Measurements from ENCODE around the gene NFAM1.

The NFAM1 gene

DNA sequence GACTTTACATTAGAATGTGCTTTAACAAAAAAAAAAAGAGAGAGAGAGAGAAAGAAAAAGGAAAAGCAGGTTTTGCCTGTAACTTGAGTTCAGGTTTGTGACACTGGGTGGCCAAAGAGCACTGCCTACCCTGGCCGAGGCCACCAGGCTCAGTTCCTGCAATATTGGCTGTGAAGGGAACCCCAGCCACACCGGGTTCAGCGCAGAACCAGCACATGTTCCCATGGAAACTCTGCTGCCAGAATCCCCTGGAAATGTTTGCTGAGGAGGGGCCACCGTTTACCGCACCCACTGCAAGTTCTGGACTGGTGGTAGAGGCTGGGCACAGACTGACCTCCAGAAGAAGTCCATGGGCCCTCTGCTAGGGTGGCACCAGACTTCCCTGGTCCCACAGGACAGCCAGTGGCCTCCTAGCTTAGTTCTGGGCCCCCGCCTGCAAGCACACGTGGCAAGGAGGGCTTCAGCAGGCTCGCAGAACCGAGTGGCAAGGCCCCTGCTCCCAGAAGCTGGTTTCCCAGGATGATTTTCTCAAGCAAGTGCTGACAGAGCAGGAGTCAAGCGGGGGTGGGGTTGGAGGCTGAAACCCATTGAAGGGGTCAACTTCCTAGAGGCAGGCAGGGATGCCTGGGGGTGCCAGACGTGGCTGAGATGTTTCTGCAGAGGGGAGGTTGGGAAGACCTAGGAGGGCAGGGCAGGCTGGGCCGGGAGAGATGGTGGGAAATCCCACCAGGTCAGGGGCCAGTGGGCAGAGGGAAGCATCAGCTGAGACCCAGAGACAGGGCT, 51.2 kb downstream of the NFAM1 start:
- DNase-seq: no peak

DNA sequence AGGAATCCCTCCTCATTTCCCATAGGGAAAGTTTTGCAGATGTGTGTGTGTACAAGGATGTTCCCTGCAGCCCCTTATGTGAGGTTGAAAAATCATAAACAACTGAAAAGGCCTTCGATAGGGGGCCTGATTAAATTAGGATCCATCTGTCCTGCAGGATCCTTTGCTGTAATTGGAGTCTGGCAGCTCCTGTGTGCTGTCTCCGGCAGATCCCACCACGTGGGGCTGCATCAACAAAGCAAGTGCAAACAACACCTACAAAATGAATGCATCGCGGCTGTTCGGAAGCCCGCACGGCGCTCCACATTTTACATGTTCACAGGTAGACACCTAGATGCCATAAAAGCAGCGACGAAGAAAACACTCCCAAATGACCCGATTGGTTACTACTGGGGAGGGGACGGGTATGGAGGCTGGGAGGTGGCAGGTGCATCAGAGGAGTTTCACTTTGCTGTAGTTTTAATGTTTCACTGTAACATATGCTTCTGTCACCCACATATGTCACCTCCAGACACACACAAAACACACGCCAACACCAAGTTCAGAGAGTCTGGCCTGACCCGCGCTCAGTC, 52.2 kb downstream of the NFAM1 start:
- peak; percentile 30 to 47 for DNase-seq

DNA sequence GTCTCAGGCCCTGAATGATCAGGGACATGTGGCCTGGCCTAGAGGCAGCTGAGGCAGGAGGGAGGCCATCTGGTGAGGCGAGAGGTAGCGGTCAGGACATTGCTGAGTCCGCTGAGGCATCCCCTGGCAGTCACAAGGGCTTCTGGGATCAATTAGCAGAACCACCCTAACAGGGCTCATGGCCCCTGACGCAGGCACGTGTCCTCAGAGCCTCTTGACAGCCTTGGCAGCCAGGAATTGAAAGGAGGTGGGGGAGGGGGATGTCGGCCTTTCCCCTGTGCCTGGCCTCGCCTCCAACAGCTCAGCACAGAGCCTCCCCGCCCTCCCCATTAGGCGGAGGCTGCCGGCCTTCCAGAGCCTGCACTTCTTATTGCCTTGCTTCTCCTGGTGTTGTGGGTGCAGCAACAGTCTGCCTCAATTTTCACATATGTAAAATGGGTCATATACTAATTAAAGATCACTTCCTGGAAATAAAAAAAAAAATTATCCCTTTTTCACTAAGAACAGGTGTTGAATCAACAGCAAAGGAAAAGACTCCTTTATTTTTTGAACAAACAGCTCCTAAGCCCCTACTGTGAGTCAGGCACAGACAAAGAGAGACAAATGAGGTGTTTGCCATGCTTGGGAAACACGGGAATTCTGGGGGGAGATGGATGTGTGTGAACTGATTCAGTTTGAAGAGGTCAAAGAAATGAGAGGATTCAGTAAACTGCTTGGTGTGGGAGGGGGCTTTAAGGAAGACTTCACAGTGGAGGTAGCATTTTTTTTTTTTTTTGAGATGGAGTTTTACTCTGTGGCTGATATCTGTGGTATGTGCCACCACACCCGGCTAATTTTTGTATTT, 55.3 kb downstream of the NFAM1 start:
- DNase-seq: no peak

DNA sequence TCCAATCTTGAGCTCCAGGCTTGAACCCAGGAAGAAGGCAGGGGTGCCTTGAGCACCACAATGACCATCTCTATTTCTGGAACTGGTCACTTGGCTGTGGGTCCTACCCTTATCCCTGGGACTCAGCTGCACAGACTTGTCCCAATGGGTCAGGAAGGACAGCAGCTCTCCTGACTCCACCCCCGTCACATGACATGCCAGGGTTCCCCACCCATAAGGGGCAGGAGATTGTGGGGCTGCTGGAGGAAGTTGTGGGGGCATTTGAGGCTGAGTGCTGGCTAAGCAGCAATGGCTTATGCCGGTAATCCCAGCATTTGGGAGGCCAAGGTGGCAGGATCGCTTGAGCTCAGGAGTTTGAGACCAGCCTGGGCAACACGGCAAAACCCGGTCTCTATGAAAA, 56.2 kb downstream of the NFAM1 start:
- no peak for DNase-seq

DNA sequence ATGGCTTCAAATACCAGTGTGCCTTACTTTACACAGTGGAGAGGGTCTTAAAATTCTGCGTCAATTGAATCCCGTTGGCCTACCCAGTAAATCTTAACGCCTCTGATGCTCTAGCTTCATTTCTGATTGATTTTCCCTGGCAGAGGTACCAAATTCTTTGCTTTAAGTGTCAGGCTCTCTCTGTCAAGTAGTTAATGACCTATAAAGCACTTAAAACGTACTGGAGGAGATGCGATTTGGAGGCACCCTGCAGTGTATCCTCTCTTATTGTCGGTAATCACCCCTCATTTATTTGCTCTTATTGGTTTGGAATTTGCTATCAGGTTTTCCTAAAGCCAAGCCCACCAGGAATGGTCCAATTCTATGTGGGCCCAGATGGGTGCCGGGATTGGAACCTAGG, 59.2 kb downstream of the NFAM1 start:
- DNase-seq: no peak

DNA sequence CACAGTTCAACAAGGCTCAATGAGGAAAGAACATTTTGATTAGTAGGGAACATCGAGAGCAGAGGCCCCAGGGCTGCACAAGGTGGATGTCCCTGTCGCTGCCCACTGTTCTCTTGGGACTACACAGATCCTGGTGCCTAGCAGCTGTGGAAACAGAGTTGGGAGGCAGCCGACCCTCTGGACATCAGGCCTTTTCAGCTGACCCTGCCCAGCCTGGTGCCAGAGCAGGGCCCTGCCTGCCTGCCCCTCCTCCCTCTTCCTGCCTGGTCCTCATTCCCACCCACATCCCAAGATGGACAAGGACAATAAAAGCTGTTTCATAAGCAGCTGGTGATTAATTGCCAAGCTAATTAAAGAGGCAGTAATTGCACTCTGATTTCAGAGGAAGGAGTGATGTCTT, 60.7 kb downstream of the NFAM1 start:
- no peak for DNase-seq

DNA sequence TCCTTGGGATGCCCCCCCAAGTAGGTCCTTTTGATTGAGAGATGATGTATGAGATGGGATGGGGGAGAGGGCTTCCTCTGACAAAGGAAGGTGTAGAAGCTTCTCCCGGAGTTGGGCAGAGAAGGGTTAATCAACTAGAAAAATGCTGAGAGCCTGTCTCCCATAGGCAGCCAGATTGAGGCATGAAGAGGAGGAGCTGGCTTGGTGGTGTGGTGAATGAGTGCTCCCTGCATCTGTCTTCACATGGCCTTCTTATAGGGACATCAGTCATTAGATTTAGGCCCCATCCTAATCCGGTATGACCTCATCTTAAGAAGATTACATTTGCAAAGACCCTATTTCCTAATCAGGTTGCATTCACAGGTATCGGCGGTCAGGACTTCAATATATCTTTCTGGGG, 61.1 kb downstream of the NFAM1 start:
- DNase-seq: no peak

DNA sequence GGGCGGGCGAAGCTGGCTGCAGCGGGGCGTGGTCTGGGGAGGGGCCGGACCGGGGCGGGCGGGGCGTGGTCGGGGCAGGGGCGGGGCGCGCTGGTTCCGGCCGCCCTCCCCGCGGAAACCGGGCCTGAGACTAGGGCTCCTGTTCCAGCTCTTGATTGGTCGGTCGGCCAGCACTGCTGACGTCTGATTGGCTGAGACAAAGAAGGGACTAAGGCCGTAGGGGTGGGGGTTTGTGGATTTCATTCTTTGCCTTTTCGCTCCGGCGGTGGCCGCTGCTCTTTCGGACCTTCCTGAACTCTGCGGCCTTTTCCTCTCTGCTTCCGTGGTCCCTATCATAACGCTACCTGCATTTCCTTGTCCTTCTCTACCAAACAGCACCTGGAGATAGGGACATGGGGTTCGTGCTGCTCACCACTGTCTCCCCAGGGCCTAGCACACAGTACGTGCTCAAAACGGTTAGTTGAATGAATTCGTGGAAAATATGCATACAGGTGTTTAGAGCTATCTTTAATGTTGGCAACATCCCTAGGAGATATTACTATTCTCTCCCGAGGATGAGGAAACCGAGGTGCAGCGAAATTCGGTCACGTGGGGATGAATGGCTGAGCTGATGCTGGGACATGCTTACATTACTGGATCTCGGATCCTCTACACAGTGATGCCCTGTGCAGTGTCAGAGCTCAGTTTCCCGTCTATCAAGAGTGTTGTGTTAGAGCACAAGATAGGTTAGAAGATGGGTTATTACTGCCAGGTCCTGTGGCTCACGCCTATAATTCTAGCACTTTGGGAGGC, 62.8 kb downstream of the NFAM1 start:
- peak; percentile 84 to 89 for DNase-seq

DNA sequence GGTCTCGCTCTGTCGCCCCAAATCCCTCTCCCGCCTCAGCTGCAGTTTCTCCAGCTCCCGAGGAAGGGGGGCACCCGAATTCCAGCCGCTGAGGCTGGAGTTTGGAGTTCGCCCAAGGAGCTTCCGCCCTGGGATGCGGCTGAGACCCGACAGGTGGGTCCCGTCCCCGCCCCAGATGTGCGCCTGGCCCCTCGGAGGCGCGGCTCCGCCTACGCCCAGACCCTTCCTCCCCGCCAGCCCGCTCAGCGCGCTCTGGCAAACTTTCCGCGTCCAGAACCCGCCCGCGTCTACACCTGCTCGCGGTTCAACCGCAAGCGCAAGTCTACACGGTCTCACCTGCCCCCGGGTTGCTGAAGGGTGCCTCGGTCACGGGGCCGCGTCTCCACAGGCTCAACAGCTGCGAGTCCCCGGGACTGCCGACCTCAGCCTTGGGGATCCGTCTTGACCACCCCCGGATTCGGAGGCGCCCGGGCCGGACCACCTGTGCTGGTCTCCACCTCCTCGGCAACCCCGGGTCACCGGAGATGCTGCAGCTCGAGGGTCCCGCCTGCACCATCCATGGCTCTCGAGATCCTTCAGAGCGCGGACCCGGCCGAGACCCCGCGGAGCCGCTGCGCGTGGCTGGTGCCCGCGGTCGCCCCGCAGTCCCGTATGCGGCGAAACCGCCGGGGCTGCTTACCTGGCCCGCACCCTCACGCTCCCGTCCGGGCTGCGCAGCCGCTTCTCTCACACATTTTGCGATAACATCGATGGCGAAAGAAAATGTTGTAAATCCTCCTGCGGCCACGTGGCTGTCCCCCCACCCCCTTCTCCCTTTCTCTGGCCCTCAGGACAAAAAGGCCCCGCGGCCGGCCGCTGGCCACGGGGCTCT, 63.6 kb downstream of the NFAM1 start:
- DNase-seq: peak in 1 of 2 experiments; percentile 28

DNA sequence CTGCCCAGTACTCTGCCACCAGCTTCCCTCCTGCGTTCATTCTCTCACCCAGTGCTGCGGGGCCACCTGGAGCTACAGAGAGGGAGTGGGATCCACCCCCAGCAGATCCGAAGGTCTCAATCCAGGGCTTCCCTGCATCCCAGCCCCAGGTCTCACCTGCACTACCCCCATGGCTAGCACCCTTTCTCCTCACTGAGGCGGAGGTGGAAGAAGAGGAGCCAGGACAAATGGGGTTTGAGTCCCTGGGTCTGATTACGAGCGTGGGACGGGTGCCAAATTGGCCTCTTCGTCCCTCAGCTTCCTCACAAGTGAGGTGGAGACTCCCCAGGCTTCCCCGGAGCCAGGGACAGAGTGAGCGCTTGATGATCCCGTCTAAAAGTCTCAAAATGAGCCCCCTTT, 64.2 kb downstream of the NFAM1 start:
- DNase-seq: peak in 1 of 2 experiments; percentile 21

DNA sequence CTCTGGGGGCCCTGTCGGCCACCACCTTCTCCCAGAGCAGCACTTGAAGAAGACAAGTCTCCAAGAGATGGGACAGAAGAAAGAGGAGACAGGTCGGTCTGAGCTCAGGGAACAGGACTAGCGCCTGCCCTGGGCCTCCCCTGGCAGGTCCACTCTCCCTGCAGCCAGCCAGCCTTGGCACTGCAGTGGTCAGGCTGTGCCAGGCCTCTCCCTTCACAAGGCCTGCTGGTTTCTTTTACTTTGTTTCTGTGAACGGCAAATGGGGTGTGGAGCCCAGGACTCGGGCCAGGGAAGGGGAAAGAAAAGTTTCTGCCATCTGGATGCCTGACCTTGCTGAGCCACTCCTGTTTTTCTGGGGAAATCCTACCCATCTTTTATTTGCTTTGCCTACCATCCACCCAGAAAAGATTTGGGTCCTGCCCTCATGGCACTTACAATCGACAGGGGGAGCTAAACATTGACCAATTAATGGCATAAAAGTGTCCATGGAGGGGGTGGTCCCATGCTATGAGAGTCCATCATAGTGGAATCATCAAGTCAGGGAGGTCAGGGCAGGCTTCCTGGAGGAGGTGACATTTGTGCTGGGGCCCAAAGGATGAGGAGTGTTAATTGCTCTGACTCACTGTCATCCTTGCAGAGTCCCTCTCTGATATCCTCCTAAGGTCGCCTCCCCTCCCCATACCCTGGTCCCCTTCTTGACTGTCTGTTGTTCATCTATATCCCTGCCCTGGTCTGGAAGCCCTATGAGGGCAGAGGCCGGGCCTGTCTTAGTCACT, 65.2 kb downstream of the NFAM1 start:
- no peak for DNase-seq

DNA sequence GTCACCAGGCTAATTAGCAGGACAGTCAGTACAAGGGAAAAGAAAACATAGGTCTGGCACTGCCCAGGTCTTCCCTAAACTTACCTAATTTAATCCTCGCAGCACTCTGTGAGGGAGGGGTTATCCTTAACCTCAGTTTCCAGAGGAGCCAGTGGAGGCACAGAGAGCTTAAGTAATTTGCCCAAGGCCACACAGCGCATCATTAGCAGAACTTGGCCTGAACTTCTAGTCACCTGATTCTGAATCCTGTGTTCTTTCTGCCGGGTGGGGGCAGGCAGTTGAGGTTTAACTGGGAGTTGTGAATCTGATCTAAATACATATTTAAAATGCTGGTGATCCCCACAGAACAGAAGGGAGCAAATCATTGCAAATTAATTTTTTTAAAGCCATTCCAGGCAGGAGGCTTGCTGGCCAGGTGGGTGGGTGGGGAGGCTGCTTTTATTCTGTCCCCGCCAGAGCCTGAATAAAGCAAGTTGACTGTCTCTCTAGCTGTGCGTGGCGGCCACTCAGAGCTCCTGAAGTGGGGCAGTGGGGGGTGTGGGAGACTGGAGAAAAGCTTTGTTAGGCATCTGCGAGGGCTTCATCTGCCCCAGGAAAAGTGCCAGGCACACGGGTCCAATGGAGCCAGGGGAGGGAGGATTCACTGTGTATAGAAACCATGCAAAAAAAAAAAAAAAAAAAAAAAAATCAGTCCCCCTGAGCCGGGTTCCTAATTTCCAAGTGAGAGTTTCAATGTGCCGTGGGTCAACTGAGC, 66.1 kb downstream of the NFAM1 start:
- peak in 1 of 2 experiments; percentile 23 for DNase-seq

DNA sequence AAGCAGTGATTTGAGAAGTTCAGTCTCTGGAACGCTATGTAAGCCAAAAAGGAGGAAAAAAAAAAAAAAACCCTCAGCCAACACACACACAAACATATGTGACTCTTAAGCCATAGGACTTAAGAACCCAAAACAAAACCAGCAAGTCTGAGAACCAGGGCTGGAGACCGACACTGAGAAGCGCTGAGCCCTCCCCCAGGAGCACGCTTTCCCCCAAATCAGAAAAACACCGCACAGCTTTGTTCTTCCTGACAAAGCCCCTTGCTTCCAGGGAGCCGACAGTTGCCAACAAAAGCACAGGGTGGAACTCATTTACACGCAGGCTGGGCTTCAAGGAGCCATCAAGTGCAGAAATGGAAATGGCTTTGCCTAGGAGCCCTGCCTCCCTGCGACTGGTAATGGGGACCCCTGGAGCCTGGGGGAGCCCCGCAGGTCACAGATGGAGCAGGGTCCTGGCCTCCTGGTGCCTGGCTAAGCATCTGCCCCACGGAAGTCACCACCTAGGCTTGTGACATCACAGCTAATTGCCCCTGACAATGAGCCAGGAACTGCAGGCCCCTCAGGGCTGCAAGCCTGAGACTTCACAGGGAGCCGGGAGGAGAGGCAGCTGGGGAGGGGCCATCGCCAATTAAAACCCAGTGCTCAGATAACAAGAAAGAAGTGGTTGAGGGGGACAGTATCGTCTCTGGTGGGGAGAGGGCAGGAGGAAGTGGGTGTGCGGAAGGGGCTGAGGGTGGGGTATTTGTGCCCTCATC, 66.9 kb downstream of the NFAM1 start:
- peak; percentile 78 to 86 for DNase-seq

DNA sequence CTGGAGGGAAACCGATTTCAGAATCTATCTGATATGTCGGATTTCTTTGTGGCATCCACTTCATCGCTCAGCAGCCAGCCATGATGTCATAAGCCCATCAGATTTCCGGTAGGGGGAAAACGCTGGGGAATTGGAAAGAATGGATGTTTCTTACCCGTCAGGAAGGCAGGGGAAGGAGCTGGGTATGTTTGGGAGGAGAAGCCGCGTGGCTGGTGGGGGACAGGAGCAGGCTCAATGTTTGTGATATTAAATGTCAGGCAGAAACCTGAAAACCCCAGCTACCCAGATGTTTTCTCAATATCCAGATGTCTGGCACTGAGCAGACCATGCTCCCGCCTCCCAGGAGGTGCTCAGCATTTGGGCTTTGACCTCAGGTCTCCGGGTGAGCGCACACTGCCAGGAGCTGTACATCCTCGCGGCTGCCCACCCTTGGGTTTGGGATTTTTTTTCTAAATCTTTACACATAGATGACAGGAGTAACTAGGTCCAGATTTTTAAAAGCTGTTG, 67.5 kb downstream of the NFAM1 start:
- no peak for DNase-seq

DNA sequence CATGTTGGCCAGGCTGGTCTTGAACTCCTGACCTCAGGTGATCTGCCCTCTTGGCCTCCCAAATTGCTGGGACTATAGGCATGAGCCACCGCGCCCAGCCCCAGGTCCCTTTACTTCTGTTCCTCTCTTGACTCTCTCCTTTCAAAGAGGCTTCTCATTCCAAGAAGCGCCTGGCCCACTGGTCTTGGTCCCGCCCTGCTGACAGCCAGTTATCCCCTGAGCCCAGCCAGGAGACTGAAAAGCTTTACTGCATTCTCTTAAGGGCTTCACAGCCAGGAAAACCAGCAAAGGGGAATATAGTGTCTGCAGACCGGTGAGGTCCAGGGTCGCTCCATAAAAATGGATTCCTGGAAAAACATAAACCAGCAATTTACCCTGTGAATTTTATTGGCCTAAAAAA, 68.3 kb downstream of the NFAM1 start:
- no peak for DNase-seq

DNA sequence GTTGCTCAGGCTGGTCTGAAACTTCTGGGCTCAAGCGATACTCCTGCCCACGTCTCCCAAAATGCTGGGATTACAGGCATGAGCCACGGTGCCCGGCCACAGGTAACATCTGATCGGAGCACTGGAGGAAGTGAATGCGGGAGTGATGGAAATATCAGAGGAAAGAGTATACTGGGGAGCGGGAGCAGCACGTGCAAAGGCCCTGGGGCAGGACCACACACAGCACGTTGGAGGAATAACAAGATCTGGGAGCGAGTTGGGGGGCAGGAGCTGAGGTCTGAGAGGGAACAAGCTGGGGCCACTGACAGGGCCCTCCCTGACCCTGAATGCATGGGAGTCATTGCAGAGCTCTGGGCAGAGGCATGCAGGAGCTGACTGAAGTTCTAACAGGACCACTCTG, 70.7 kb downstream of the NFAM1 start:
- no peak for DNase-seq

DNA sequence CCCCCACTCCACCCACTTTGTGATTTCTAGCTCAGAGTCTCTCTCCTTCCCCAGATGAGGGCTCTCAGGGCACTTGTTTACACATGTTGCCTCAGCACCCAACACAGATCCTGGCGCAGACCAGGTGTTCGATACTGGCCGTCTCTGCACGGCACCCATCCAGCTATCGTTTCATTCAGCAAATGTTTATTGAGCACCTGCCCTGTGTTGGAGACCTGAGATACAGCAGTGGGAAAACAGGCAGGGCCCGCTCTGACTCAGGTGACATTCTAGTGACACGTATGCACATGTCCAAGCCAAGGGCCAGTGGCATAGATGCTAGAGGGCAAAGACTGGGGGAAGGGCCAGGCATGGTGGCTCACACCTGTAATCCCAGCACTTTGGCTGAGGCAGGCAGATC, 71.9 kb downstream of the NFAM1 start:
- DNase-seq: peak in 1 of 2 experiments; percentile 19

DNA sequence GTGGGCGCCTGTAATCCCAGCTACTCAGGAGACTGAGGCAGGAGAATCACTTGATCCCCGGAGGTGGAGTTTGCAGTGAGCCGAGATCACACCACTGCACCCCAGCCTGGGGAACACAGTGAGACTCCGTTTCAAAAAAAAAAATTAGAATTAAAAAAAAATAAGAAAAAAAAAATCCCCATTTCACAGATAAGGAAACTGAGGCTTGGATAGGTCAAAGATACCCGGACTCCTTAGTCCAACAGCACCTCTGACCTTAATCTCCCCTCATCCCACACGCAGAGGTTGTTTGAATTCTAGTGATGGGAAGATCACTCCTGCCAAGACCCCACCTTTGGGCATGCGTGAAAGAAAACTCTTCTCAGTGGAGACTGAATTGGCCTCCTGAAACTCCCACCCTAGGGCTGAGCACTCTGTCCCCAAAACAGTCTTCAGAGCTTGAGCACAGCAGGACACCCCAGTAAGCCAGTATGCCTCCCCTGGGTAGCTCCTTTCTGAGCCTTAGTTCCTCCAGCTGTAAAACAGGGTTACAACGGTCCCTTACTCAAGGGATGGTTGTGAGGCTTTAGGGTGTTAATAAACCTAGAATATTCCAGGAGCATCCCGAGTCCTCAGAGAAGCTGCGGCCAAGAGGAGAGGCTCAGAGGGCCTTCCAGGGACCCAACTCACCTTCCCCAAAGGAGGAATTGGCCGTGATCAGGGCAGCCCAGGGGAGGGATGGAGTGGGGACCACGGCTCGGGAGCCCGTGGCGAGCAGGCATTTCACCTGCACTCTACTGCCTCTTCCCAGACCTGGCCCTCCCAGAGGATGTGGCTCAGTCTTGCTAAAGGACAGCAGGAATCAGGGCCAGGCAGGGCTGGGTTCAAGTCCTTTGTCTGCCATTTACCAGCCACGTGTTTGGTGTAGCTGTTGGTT, 73.3 kb downstream of the NFAM1 start:
- no peak for DNase-seq

Measured in NCI-H2081 (cell line).